CD4-positive, alpha-beta memory T cell (primary cell): ENCODE data around the gene BRF1. TPM values are rescaled to one million over a fixed set of nuclear protein-coding genes. Genes with fewer than 3 reads are reported as not detected.
"Not testable (repeated sequence)": the region's sequence is repeated elsewhere in the genome, so short reads cannot be mapped to it uniquely, and the experiment has no call there.

ENCODE experiments used
- CTCF ChIA-PET: fragments of 350-600 bp; sonication (Branson Sonifier 250); formaldehyde crosslinking; loops from one replicate; lab custom pipeline; 2021; ENCODE audit warnings: inconsistent platforms; ENCODE audit not compliant: partially characterized antibody; lab: Charles Lee
- POLR2A ChIA-PET: fragments of 350-600 bp; sonication (Branson Sonifier 250); formaldehyde crosslinking; loops from one replicate; lab custom pipeline; 2021; ENCODE audit not compliant: partially characterized antibody; lab: Charles Lee
- DNase-seq, 5 donors: peaks; one replicate each; pipeline versions ENCODE4 v3.0.0 to v3.0.0-alpha.2; 2020 to 2022; ENCODE audit warnings: mixed read lengths in 1 of 5
- H3K27ac ChIP-seq: one replicate; pipeline ENCODE4 v1.7.0; 2013; ENCODE audit warnings: low read depth, low read length
- H3K27me3 ChIP-seq: 2 replicates; pipeline ENCODE4 v1.7.0; 2013; ENCODE audit warnings: mild to moderate bottlenecking, low read length, moderate library complexity; ENCODE audit not compliant: insufficient read depth
- H3K36me3 ChIP-seq: 2 replicates; pipeline ENCODE4 v1.7.0; 2013; ENCODE audit warnings: mild to moderate bottlenecking, low read length, moderate library complexity; ENCODE audit not compliant: insufficient read depth
- H3K4me1 ChIP-seq: 2 replicates; pipeline ENCODE4 v1.7.0; 2013; ENCODE audit warnings: mild to moderate bottlenecking, low read length, moderate library complexity; ENCODE audit not compliant: insufficient read depth
- H3K4me3 ChIP-seq, 2 donors: one replicate each; pipeline ENCODE4 v1.7.0; 2013; ENCODE audit warnings: low read length in 2 of 2, mild to moderate bottlenecking in 1 of 2
- H3K9me3 ChIP-seq, 2 donors: one replicate each; pipeline ENCODE4 v1.7.0; 2013; ENCODE audit warnings: low read length in 2 of 2, control low read depth in 1 of 2; ENCODE audit not compliant: control insufficient read depth in 1 of 2
- H3K27ac Mint-ChIP-seq, 7 donors: one replicate each; pipeline ENCODE4 v1.8.0; 2020 to 2021; ENCODE audit warnings: mixed read lengths in 7 of 7, mild to moderate bottlenecking in 6 of 7, inconsistent platforms in 3 of 7, moderate library complexity in 3 of 7
- H3K27me3 Mint-ChIP-seq, 2 donors: one replicate each; pipeline ENCODE4 v1.8.0; 2020 to 2021; ENCODE audit warnings: mixed read lengths in 2 of 2
- H3K36me3 Mint-ChIP-seq, 2 donors: one replicate each; pipeline ENCODE4 v1.8.0; 2020 to 2021; ENCODE audit warnings: mixed read lengths in 2 of 2, inconsistent platforms in 1 of 2, mild to moderate bottlenecking in 1 of 2
- H3K4me1 Mint-ChIP-seq, 4 donors: one replicate each; pipeline ENCODE4 v1.8.0; 2020 to 2021; ENCODE audit warnings: mixed read lengths in 4 of 4, mild to moderate bottlenecking in 1 of 4
- H3K4me3 Mint-ChIP-seq, 8 donors: one replicate each; pipeline ENCODE4 v1.8.0; 2020 to 2021; ENCODE audit warnings: mixed read lengths in 8 of 8, mild to moderate bottlenecking in 7 of 8, moderate library complexity in 6 of 8, inconsistent platforms in 3 of 8
- H3K9me3 Mint-ChIP-seq, 8 donors: one replicate each; pipeline ENCODE4 v1.8.0; 2020 to 2021; ENCODE audit warnings: mixed read lengths in 8 of 8, mild to moderate bottlenecking in 5 of 8, inconsistent platforms in 3 of 8, moderate library complexity in 1 of 8
- intact Hi-C: fragments of 100-400 bp; cut with micrococcal nuclease; formaldehyde crosslinking; loops from one replicate; pipeline ENCODE4 v1.15.1; 2023
- polyA plus RNA-seq, 2 donors: library from polyadenylated mRNA; unstranded; fragments of 300-500 nt; fragmentation: Illumina TruSeq; gene quantifications; one replicate each; pipeline ENCODE4 v1.2.3, GENCODE V29; 2021
- total RNA-seq, 2 experiments: library from RNA; stranded (reverse); gene quantifications; one replicate each; pipeline ENCODE4 v1.2.3, GENCODE V29; 2021

Gene BRF1
- total and polyA plus RNA-seq, 4 experiments from 2014 or later: 3.0 to 56.0 (median 30.0) TPM

GRCh38 chr14:105283028-105283427 lies 17.8 kb downstream of the BRF1 start:
- ChIA-PET POLR2A (no interaction called here), CTCF (interaction anchor here (1.2 kb wide), 1 partner anchor 69 kb away, joined by 3 read pairs; no protein-coding TSS in a partner anchor)
- intact Hi-C loops: no loop called here
- Histone ChIP-seq H3K4me1 (no peaks in the 10 kb centered on the region), H3K27me3 (no peaks in the 10 kb centered on the region), H3K36me3 (no peaks in the 10 kb centered on the region), H3K4me3 (no peak overlapping the region), H3K9me3 (no peaks in the 10 kb centered on the region), H3K27ac (no peak overlapping the region)
- H3K36me3 Mint-ChIP-seq: peaks cover 4 to 15% of the 10 kb centered on the region in 2 donors
- no peak overlapping the region for H3K4me3 Mint-ChIP-seq
- no peaks in the 10 kb centered on the region for H3K27me3 Mint-ChIP-seq
- no peak for DNase-seq
- no peak overlapping the region for H3K27ac Mint-ChIP-seq
- H3K9me3 Mint-ChIP-seq: no peaks in the 10 kb centered on the region
- H3K4me1 Mint-ChIP-seq: peaks cover 20 to 56% (median 26%) of the 10 kb centered on the region in 4 donors

GRCh38 chr14:105282098-105282725 lies 18.6 kb downstream of the BRF1 start:
- H3K4me1 Mint-ChIP-seq: peaks cover 18 to 54% (median 26%) of the 10 kb centered on the region in 4 donors
- H3K4me1 ChIP-seq: no peaks in the 10 kb centered on the region
- H3K36me3 Mint-ChIP-seq: peaks cover 4 to 15% of the 10 kb centered on the region in 2 donors
- H3K27ac Mint-ChIP-seq: peak overlapping the region in 2 of 7 donors; percentile 3 to 68
- no peaks in the 10 kb centered on the region for H3K36me3 ChIP-seq
- POLR2A ChIA-PET: no interaction called here
- intact Hi-C loops: loop anchor here (1.0 kb wide), 1 partner anchor 80 kb away; no protein-coding TSS in a partner anchor
- CTCF ChIA-PET: interaction anchor here (1.2 kb wide), 1 partner anchor 70 kb away, joined by 3 read pairs; no protein-coding TSS in a partner anchor
- H3K27me3 Mint-ChIP-seq: no peaks in the 10 kb centered on the region
- no peak overlapping the region for H3K4me3 ChIP-seq
- no peak for DNase-seq
- H3K9me3 ChIP-seq: no peaks in the 10 kb centered on the region
- no peaks in the 10 kb centered on the region for H3K27me3 ChIP-seq
- H3K9me3 Mint-ChIP-seq: no peaks in the 10 kb centered on the region
- H3K27ac ChIP-seq: no peak overlapping the region
- peak overlapping the region in 1 of 8 donors; percentile 29 for H3K4me3 Mint-ChIP-seq

GRCh38 chr14:105281371-105282097 lies 19.3 kb downstream of the BRF1 start:
- H3K27me3 Mint-ChIP-seq: no peaks in the 10 kb centered on the region
- Histone ChIP-seq H3K27ac (no peak overlapping the region), H3K27me3 (no peaks in the 10 kb centered on the region), H3K4me1 (no peaks in the 10 kb centered on the region), H3K36me3 (no peaks in the 10 kb centered on the region), H3K4me3 (no peak overlapping the region), H3K9me3 (no peaks in the 10 kb centered on the region)
- no peaks in the 10 kb centered on the region for H3K9me3 Mint-ChIP-seq
- H3K4me3 Mint-ChIP-seq: no peak overlapping the region
- H3K27ac Mint-ChIP-seq: peak overlapping the region in 2 of 7 donors; percentile 68 to 85
- ChIA-PET POLR2A (interaction anchor here (0.5 kb wide), 1 partner anchor 193 kb away, joined by 3 read pairs; no protein-coding TSS in a partner anchor), CTCF (no interaction called here)
- peaks cover 18 to 48% (median 26%) of the 10 kb centered on the region in 4 donors for H3K4me1 Mint-ChIP-seq
- intact Hi-C loops: loop anchor here (1.0 kb wide), 1 partner anchor 79 kb away; no protein-coding TSS in a partner anchor
- DNase-seq: peak in 4 of 5 donors; percentile 26 to 42 (median 34)
- H3K36me3 Mint-ChIP-seq: peaks cover 4 to 15% of the 10 kb centered on the region in 2 donors

- POLR2A ChIA-PET: no interaction called here
- H3K27ac ChIP-seq: no peak overlapping the region
- Mint-ChIP-seq H3K4me3 (no peak overlapping the region), H3K27ac (no peak overlapping the region), H3K4me1 (peaks cover 17 to 38% (median 24%) of the 10 kb centered on the region in 4 donors), H3K27me3 (no peaks in the 10 kb centered on the region), H3K36me3 (peaks cover 4 to 12% of the 10 kb centered on the region in 2 donors), H3K9me3 (no peaks in the 10 kb centered on the region)
- CTCF ChIA-PET: no interaction called here
- no peak overlapping the region for H3K4me3 ChIP-seq
- no peak for DNase-seq
- H3K27me3 ChIP-seq: no peaks in the 10 kb centered on the region
- no peaks in the 10 kb centered on the region for H3K4me1 ChIP-seq
- intact Hi-C loops: no loop called here
- no peaks in the 10 kb centered on the region for H3K9me3 ChIP-seq
- H3K36me3 ChIP-seq: no peaks in the 10 kb centered on the region
Observed at GRCh38 chr14:105280525-105280924, 20.3 kb downstream of the BRF1 start.

- Mint-ChIP-seq H3K27ac (peak overlapping the region in 1 of 7 donors; percentile 59), H3K9me3 (no peaks in the 10 kb centered on the region), H3K27me3 (no peaks in the 10 kb centered on the region), H3K36me3 (peaks cover 3 to 7% of the 10 kb centered on the region in 2 donors), H3K4me3 (no peak overlapping the region), H3K4me1 (peaks cover 15 to 34% (median 21%) of the 10 kb centered on the region in 4 donors)
- H3K4me3 ChIP-seq: no peak overlapping the region
- H3K27ac ChIP-seq: no peak overlapping the region
- H3K9me3 ChIP-seq: no peaks in the 10 kb centered on the region
- no peaks in the 10 kb centered on the region for H3K4me1 ChIP-seq
- intact Hi-C loops: no loop called here
- no peaks in the 10 kb centered on the region for H3K36me3 ChIP-seq
- CTCF ChIA-PET: no interaction called here
- POLR2A ChIA-PET: no interaction called here
- H3K27me3 ChIP-seq: no peaks in the 10 kb centered on the region
- no peak for DNase-seq
Observed at GRCh38 chr14:105279642-105280361, 21.0 kb downstream of the BRF1 start.

- CTCF ChIA-PET, H3K27me3 Mint-ChIP-seq, H3K36me3 Mint-ChIP-seq, intact Hi-C loops, DNase-seq, H3K27ac ChIP-seq, H3K4me1 ChIP-seq, H3K9me3 ChIP-seq, H3K4me3 Mint-ChIP-seq, H3K9me3 Mint-ChIP-seq, H3K4me3 ChIP-seq, H3K36me3 ChIP-seq, POLR2A ChIA-PET, H3K27me3 ChIP-seq: not testable (repeated sequence)
- H3K4me1 Mint-ChIP-seq: peaks cover 6 to 18% (median 8%) of the 10 kb centered on the region in 4 donors
- peak overlapping the region in 1 of 7 donors; percentile 47 for H3K27ac Mint-ChIP-seq
Observed at GRCh38 chr14:105277448-105277847, 23.4 kb downstream of the BRF1 start.
